NCI-H2171 treated with DMSO at 0.1 percent for 48 hours (cell line): ENCODE data around the gene ALAS1.
"Not testable (repeated sequence)": the region's sequence is repeated elsewhere in the genome, so short reads cannot be mapped to it uniquely, and the experiment has no call there.

Experiments used
- DNase-seq: peaks from one replicate; lab custom pipeline; 2025; lab: John Stamatoyannopoulos, UW

Gene ALAS1

GRCh38 chr3:52176951-52177700, 20.8 kb upstream of the ALAS1 start:
- DNase-seq: no peak

- no peak for DNase-seq
Observed at GRCh38 chr3:52177701-52178042, 20.3 kb upstream of the ALAS1 start.

GRCh38 chr3:52178126-52178525, 19.8 kb upstream of the ALAS1 start:
- DNase-seq: not testable (repeated sequence)

GRCh38 chr3:52178537-52178936, 19.4 kb upstream of the ALAS1 start:
- DNase-seq: no peak

- DNase-seq: no peak
Observed at GRCh38 chr3:52181543-52181942, 16.4 kb upstream of the ALAS1 start.

- DNase-seq: no peak
Observed at GRCh38 chr3:52182196-52182595, 15.8 kb upstream of the ALAS1 start.

- DNase-seq: no peak
Observed at GRCh38 chr3:52182691-52183090, 15.3 kb upstream of the ALAS1 start.

GRCh38 chr3:52183786-52184445, 14.0 kb upstream of the ALAS1 start:
- DNase-seq: no peak

- DNase-seq: no peak
Observed at GRCh38 chr3:52184690-52185089, 13.3 kb upstream of the ALAS1 start.

GRCh38 chr3:52185311-52185710, 12.6 kb upstream of the ALAS1 start:
- no peak for DNase-seq

- no peak for DNase-seq
Observed at GRCh38 chr3:52185837-52186236, 12.1 kb upstream of the ALAS1 start.

GRCh38 chr3:52186729-52187128, 11.2 kb upstream of the ALAS1 start:
- DNase-seq: no peak

- no peak for DNase-seq
Observed at GRCh38 chr3:52188556-52188955, 9.4 kb upstream of the ALAS1 start.

- DNase-seq: no peak
Observed at GRCh38 chr3:52190294-52191074, 7.5 kb upstream of the ALAS1 start.

- no peak for DNase-seq
Observed at GRCh38 chr3:52191663-52192062, 6.3 kb upstream of the ALAS1 start.

- DNase-seq: no peak
Observed at GRCh38 chr3:52193065-52193464, 4.9 kb upstream of the ALAS1 start.

- DNase-seq: no peak
Observed at GRCh38 chr3:52194485-52195290, 3.3 kb upstream of the ALAS1 start.

GRCh38 chr3:52195291-52195597, 2.7 kb upstream of the ALAS1 start:
- DNase-seq: no peak

- DNase-seq: no peak
Observed at GRCh38 chr3:52195823-52196331, 2.1 kb upstream of the ALAS1 start.

- DNase-seq: no peak
Observed at GRCh38 chr3:52196977-52197376, 983 bp upstream of the ALAS1 start.

GRCh38 chr3:52197499-52197841, 490 bp upstream of the ALAS1 start:
- no peak for DNase-seq
